Testis (tissue), 2 donors: ENCODE data around the gene ATP6V1B1.

ENCODE experiments used
- CTCF ChIP-seq, 3 experiments: fragments of 450-650 bp in 2 of 3; fragments of 200-600 bp in 1 of 3; sonication (generic) in 1 of 3; IDR thresholded peaks; one replicate each; pipeline ENCODE4 v1.5.1; 2016 to 2019; ENCODE audit warnings: antibody characterized with exemption in 3 of 3, mild to moderate bottlenecking in 2 of 3, moderate library complexity in 1 of 3
- POLR2A ChIP-seq: fragments of 450-650 bp; IDR thresholded peaks from one replicate; pipeline ENCODE4 v1.6.1; 2017; ENCODE audit warnings: antibody characterized with exemption, mild to moderate bottlenecking, moderate library complexity

GRCh38 chr2:70895249-70895648 is 40.5 kb upstream of the ATP6V1B1 start:
- no peak for TF ChIP-seq CTCF (IDR thresholded peaks at IDR 0.05)
- TF ChIP-seq POLR2A: no peak
